Left lobe of liver (tissue), 2 donors: ENCODE measurements around the gene LYRM9. TPM values are rescaled to one million over a fixed set of nuclear protein-coding genes. Genes with fewer than 3 reads are reported as not detected.
"Not testable (repeated sequence)": the region's sequence is repeated elsewhere in the genome, so short reads cannot be mapped to it uniquely, and the experiment has no call there.

Experiments used
- ATAC-seq: fragments of 200-7000 bp; cut with Tn5 transposase; one replicate; pipeline ENCODE4 v1.9.1; 2020; ENCODE audit warnings: mild to moderate bottlenecking, moderate library complexity
- DNase-seq: peaks from one replicate; pipeline ENCODE4 v3.0.0-alpha.2; 2020; ENCODE audit warnings: low spot score
- total RNA-seq: library from RNA; stranded (reverse); gene quantifications from one replicate; pipeline ENCODE4 v1.2.1, GENCODE V29; 2021
- donor health status: DM: no; HTN: no; CAD: no; lungs with moderate emphysema.
- donor health status: DM: no; HTN: yes; CAD: no.

The LYRM9 gene
- total RNA-seq, result 5.1 TPM

- DNase-seq (peak; percentile 94), ATAC-seq (peak; percentile 98)
These were observed at the start of gene LYRM9 for GRCh38 chr17:27892866-27893769. Gene LYRM9, minus strand, starts transcription at chr17:27893365. Its CDS starts 10,671 bp downstream, at chr17:27882694.

GRCh38 chr17:27940503-27941428 is 47.6 kb upstream of the LYRM9 start:
- ATAC-seq (peak; percentile 45), DNase-seq (no peak)

- no peak for DNase-seq
These were observed 46.6 kb upstream of the LYRM9 start for GRCh38 chr17:27939474-27940465.

GRCh38 chr17:27938864-27939263 is 45.7 kb upstream of the LYRM9 start:
- DNase-seq, result no peak

More at GRCh38 chr17:27939474-27940465, 46.6 kb upstream of the LYRM9 start:
- no peak for ATAC-seq

GRCh38 chr17:27938241-27938640 is 45.1 kb upstream of the LYRM9 start:
- DNase-seq (no peak), ATAC-seq (no peak)

More at GRCh38 chr17:27938864-27939263, 45.7 kb upstream of the LYRM9 start:
- no peak for ATAC-seq

- DNase-seq (no peak), ATAC-seq (no peak)
These were observed 43.9 kb upstream of the LYRM9 start for GRCh38 chr17:27937025-27937546.

GRCh38 chr17:27930000-27930399 is 36.8 kb upstream of the LYRM9 start:
- DNase-seq, result no peak

GRCh38 chr17:27928587-27928986 is 35.4 kb upstream of the LYRM9 start:
- DNase-seq (no peak), ATAC-seq (no peak)

More at GRCh38 chr17:27930000-27930399, 36.8 kb upstream of the LYRM9 start:
- no peak for ATAC-seq

GRCh38 chr17:27927781-27928180 is 34.6 kb upstream of the LYRM9 start:
- ATAC-seq (no peak), DNase-seq (no peak)

GRCh38 chr17:27921599-27921998 is 28.4 kb upstream of the LYRM9 start:
- ATAC-seq (no peak), DNase-seq (no peak)

GRCh38 chr17:27921077-27921476 is 27.9 kb upstream of the LYRM9 start:
- ATAC-seq, result no peak
- no peak for DNase-seq

- ATAC-seq (peak; percentile 94), DNase-seq (peak; percentile 83)
These were observed 27.4 kb upstream of the LYRM9 start for GRCh38 chr17:27920569-27920968.

- DNase-seq, result no peak
- no peak for ATAC-seq
These were observed 25.9 kb upstream of the LYRM9 start for GRCh38 chr17:27919079-27919478.

GRCh38 chr17:27918498-27918897 is 25.3 kb upstream of the LYRM9 start:
- ATAC-seq (no peak), DNase-seq (no peak)

GRCh38 chr17:27917000-27917399 is 23.8 kb upstream of the LYRM9 start:
- DNase-seq, result no peak
- ATAC-seq, result no peak

- DNase-seq (no peak), ATAC-seq (no peak)
These were observed 22.5 kb upstream of the LYRM9 start for GRCh38 chr17:27915709-27916108.

GRCh38 chr17:27914382-27914781 is 21.2 kb upstream of the LYRM9 start:
- no peak for DNase-seq
- ATAC-seq, result no peak

GRCh38 chr17:27912964-27913363 is 19.8 kb upstream of the LYRM9 start:
- no peak for DNase-seq
- no peak for ATAC-seq

GRCh38 chr17:27912299-27912698 is 19.1 kb upstream of the LYRM9 start:
- ATAC-seq, DNase-seq: not testable (repeated sequence)
